Activated CD8-positive, alpha-beta T cell treated with anti-CD3 and anti-CD28 coated beads for 36 hours (primary cell): ENCODE measurements around the gene HELZ. TPM values are rescaled to one million over a fixed set of nuclear protein-coding genes. Genes with fewer than 3 reads are reported as not detected.

Experiments used
- ATAC-seq: fragments of 200-7000 bp; cut with Tn5 transposase; one replicate; pipeline ENCODE4 v1.10.0; 2021; ENCODE audit warnings: mild to moderate bottlenecking, moderate library complexity
- CTCF ChIA-PET: fragments of 350-600 bp; sonication (Branson Sonifier 250); formaldehyde crosslinking; loops from one replicate; lab custom pipeline; 2021; ENCODE audit warnings: antibody characterized with exemption; lab: Charles Lee
- POLR2A ChIA-PET: fragments of 350-600 bp; sonication (Branson Sonifier 250); formaldehyde crosslinking; loops from one replicate; lab custom pipeline; 2021; ENCODE audit warnings: antibody characterized with exemption; lab: Charles Lee
- DNase-seq: peaks from one replicate; pipeline ENCODE4 v3.0.0-alpha.2; 2020
- H3K27ac Mint-ChIP-seq: one replicate; pipeline ENCODE4 v1.8.0; 2021; ENCODE audit warnings: mild to moderate bottlenecking, mixed read lengths
- H3K27me3 Mint-ChIP-seq: one replicate; pipeline ENCODE4 v1.8.0; 2021; ENCODE audit warnings: mixed read lengths
- H3K36me3 Mint-ChIP-seq: one replicate; pipeline ENCODE4 v1.8.0; 2021; ENCODE audit warnings: low read depth, mixed read lengths
- H3K4me1 Mint-ChIP-seq: one replicate; pipeline ENCODE4 v1.8.0; 2021; ENCODE audit warnings: low read depth, mixed read lengths
- H3K4me3 Mint-ChIP-seq: one replicate; pipeline ENCODE4 v1.8.0; 2021; ENCODE audit warnings: mild to moderate bottlenecking, moderate library complexity, mixed read lengths
- H3K9me3 Mint-ChIP-seq: one replicate; pipeline ENCODE4 v1.8.0; 2021; ENCODE audit warnings: mixed read lengths
- intact Hi-C: fragments of 100-400 bp; cut with micrococcal nuclease; formaldehyde crosslinking; loops from one replicate; pipeline ENCODE4 v1.10.0; 2022
- total RNA-seq, 2 experiments: library from RNA; stranded (reverse); gene quantifications; one replicate each; pipeline ENCODE4 v1.2.3, GENCODE V29; 2021
- TF ChIP-seq, protein P1 (sequence below): fragments of 200-600 bp; IDR thresholded peaks from one replicate; pipeline ENCODE4 v1.8.0; 2022; ENCODE audit warnings: antibody characterized with exemption, mild to moderate bottlenecking

The HELZ gene
- total RNA-seq, 2 experiments from 2014 or later: 74.4 to 74.9 TPM

DNA sequence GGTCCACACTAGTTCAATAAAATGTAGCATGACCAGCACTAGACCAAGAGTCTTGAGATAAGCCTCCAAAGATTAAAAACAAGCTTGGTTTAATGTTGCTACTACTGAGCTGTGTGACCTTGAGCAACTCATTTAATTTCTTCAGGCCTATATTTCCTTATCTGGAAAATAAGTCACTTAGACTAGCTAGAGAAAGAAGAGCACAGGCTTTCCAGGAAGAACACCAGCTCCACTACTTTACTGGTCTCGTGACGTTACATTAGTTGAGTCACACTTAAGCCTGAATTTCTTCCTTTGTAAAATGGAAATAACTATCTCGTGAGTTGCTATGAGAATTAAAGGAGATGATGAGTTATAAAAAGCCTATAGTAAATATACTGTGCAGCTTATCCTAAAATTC, 5.4 kb downstream of the HELZ start:
- ATAC-seq (no peak), DNase-seq (no peak)
- CTCF ChIA-PET: interaction anchor here (0.6 to 2.7 kb wide), 4 partner anchors 18 to 796 kb away, joined by 3 to 10 read pairs (median 6); partner anchors contain the start of gene KPNA2
- intact Hi-C loops: no loop called here
- Mint-ChIP-seq H3K27me3 (no peaks in the 10 kb centered on the region), H3K9me3 (no peaks in the 10 kb centered on the region), H3K36me3 (peaks cover 39% of the 10 kb centered on the region), H3K27ac (no peak overlapping the region), H3K4me3 (no peak overlapping the region), H3K4me1 (peaks cover 47% of the 10 kb centered on the region)
- TF ChIP-seq, protein P1, sequence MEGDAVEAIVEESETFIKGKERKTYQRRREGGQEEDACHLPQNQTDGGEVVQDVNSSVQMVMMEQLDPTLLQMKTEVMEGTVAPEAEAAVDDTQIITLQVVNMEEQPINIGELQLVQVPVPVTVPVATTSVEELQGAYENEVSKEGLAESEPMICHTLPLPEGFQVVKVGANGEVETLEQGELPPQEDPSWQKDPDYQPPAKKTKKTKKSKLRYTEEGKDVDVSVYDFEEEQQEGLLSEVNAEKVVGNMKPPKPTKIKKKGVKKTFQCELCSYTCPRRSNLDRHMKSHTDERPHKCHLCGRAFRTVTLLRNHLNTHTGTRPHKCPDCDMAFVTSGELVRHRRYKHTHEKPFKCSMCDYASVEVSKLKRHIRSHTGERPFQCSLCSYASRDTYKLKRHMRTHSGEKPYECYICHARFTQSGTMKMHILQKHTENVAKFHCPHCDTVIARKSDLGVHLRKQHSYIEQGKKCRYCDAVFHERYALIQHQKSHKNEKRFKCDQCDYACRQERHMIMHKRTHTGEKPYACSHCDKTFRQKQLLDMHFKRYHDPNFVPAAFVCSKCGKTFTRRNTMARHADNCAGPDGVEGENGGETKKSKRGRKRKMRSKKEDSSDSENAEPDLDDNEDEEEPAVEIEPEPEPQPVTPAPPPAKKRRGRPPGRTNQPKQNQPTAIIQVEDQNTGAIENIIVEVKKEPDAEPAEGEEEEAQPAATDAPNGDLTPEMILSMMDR: no peak
- POLR2A ChIA-PET: no interaction called here

DNA sequence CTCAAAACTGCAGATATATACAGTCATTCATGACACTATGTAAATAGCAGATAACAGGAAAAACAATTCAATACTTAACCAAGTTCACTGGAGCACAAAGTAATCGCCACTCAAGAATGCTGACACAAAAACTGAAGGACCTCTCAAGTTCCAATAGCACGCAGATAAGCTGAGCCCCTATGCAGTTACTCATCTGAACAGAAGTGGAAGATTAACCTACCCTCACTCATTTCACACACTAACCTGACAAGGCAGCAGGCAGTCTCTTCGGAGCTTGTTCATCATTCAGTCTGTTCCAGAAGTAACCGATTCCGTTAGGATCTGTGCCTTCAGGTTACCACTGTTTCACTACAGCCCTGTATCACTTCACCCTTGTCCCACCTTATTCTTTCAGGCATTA, 6.0 kb downstream of the HELZ start:
- H3K27ac Mint-ChIP-seq: no peak overlapping the region
- no peaks in the 10 kb centered on the region for H3K27me3 Mint-ChIP-seq
- H3K4me1 Mint-ChIP-seq: peaks cover 50% of the 10 kb centered on the region
- ATAC-seq (no peak), DNase-seq (no peak)
- intact Hi-C loops: no loop called here
- no peaks in the 10 kb centered on the region for H3K9me3 Mint-ChIP-seq
- TF ChIP-seq, protein P1: no peak
- ChIA-PET POLR2A (no interaction called here), CTCF (interaction anchor here (0.6 to 2.7 kb wide), 4 partner anchors 17 to 54 kb away, joined by 3 to 10 read pairs (median 6); no protein-coding TSS in a partner anchor)
- H3K36me3 Mint-ChIP-seq: peaks cover 43% of the 10 kb centered on the region
- H3K4me3 Mint-ChIP-seq: no peak overlapping the region

DNA sequence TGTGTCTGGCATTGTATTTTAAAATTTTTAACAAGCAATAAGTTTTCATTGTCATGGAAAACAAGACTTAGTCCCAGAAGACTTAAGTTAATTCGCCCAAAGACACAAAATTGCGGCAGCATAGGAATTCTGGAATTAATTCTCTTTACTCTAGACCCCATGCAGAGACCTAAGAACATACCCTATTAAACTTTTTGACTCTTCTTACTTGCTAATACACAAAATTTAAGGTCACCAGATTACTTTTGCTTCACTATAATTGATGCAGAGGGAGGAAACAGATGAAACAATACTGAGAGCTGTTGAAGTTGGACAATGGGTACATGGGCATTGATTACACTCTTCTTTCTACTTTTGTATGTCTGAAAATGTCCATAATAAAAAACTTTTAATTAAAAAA, 12.6 kb downstream of the HELZ start:
- ChIA-PET POLR2A (interaction anchor here (0.6 to 1.1 kb wide), 2 partner anchors 13 to 255 kb away, joined by 3 to 4 read pairs; partner anchors contain the start of gene HELZ), CTCF (interaction anchor here (2.4 kb wide), 1 partner anchor 11 kb away, joined by 9 read pairs; no protein-coding TSS in a partner anchor)
- Mint-ChIP-seq H3K4me3 (no peak overlapping the region), H3K4me1 (peaks cover 32% of the 10 kb centered on the region), H3K9me3 (no peaks in the 10 kb centered on the region), H3K36me3 (peaks cover 34% of the 10 kb centered on the region), H3K27ac (no peak overlapping the region), H3K27me3 (no peaks in the 10 kb centered on the region)
- ATAC-seq: no peak
- intact Hi-C loops: no loop called here
- TF ChIP-seq, protein P1: no peak
- no peak for DNase-seq

DNA sequence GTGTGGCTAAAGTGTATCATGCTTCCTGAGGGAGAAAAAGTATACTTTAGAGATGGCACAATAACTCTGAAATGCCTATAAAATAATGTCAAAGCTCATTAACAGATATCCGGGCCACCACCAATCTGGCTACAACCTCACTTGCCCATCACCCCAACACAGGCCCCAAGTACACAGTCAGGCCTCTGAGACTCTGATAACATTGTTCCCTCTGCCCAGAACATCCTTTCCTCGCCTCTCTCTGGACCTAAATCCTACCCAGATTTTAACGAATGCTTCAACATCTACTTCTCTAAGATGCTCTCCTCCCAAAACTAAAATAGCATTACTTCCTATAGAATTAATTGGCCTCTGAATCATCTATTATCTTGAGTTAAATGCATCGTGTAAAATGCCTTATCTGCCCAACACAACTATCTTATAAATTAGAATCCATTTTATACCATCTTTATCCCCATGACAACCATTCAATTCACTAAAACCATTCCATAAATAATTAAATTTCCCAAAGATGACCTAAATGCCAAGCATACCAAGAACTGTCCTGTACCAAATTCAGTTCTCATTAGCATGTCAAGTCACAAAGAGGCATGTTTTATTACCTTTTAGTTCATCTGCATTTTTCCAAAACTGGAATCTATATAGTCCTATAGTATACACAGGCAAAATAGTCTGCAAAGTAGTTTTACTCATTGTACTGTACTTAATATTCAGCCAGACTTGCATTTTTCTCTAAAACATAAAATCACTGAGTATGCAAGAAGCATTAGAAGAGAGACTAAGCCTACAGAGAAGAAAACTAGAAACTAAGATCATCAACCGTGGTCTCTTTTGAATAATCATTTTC, 15.7 kb downstream of the HELZ start:
- CTCF ChIA-PET: no interaction called here
- intact Hi-C loops: no loop called here
- H3K27ac Mint-ChIP-seq: no peak overlapping the region
- no peak for ATAC-seq
- TF ChIP-seq, protein P1: no peak
- peaks cover 35% of the 10 kb centered on the region for H3K36me3 Mint-ChIP-seq
- H3K4me1 Mint-ChIP-seq: peaks cover 35% of the 10 kb centered on the region
- H3K9me3 Mint-ChIP-seq: no peaks in the 10 kb centered on the region
- no peak for DNase-seq
- POLR2A ChIA-PET: interaction anchor here (0.6 kb wide), 1 partner anchor 163 kb away, joined by 3 read pairs; no protein-coding TSS in a partner anchor
- H3K4me3 Mint-ChIP-seq: no peak overlapping the region
- H3K27me3 Mint-ChIP-seq: no peaks in the 10 kb centered on the region

DNA sequence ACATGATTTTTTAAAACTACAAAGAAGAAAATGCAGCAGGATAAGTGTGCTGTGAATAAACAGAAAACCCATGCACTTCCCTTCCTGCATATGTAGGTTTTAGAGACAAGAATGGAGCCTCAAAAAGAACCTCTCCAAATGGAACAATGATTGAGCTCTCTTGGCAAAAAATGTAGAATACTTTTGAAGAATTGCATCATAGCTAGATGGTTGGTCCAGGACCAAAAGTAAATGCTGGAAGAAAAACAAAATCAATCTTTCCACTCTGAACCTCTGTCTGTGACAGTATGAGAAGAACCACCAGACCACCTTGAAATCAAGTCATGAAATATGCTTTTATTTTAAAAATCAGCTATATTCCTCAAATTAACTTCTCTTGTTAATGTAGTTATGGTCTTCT, 17.5 kb downstream of the HELZ start:
- no peak overlapping the region for H3K4me3 Mint-ChIP-seq
- no peak for DNase-seq
- no peaks in the 10 kb centered on the region for H3K9me3 Mint-ChIP-seq
- H3K4me1 Mint-ChIP-seq: peaks cover 38% of the 10 kb centered on the region
- no peak overlapping the region for H3K27ac Mint-ChIP-seq
- intact Hi-C loops: no loop called here
- H3K36me3 Mint-ChIP-seq: peaks cover 40% of the 10 kb centered on the region
- ATAC-seq: no peak
- POLR2A ChIA-PET: interaction anchor here (1.4 kb wide), 1 partner anchor 116 kb away, joined by 3 read pairs; no protein-coding TSS in a partner anchor
- CTCF ChIA-PET: no interaction called here
- TF ChIP-seq, protein P1: no peak
- H3K27me3 Mint-ChIP-seq: no peaks in the 10 kb centered on the region
